Measurements from ENCODE around the gene DCC.

DNA sequence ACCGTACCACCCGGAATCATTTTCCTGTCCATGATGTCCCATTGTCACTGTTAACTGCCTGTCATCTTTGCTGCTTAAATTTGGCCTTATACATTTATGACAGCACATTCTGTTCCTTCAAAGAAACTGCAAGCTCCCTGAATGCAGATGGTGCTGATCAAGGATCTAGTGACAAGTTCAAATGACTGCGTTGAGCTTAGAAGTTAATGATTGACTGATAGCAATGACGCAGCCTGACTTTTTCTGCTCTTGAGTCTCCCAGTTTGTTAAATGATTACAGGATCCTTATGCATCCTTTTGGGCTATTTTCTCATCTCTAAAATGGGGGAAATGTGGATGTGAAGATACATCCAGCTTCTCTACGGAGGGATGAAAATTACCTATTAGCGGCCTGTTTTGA, 159.0 kb downstream of the DCC start:
- TF ChIP-seq, protein P1, sequence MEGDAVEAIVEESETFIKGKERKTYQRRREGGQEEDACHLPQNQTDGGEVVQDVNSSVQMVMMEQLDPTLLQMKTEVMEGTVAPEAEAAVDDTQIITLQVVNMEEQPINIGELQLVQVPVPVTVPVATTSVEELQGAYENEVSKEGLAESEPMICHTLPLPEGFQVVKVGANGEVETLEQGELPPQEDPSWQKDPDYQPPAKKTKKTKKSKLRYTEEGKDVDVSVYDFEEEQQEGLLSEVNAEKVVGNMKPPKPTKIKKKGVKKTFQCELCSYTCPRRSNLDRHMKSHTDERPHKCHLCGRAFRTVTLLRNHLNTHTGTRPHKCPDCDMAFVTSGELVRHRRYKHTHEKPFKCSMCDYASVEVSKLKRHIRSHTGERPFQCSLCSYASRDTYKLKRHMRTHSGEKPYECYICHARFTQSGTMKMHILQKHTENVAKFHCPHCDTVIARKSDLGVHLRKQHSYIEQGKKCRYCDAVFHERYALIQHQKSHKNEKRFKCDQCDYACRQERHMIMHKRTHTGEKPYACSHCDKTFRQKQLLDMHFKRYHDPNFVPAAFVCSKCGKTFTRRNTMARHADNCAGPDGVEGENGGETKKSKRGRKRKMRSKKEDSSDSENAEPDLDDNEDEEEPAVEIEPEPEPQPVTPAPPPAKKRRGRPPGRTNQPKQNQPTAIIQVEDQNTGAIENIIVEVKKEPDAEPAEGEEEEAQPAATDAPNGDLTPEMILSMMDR (conservative IDR thresholded peaks at IDR 0.05; ENCODE audit: low read depth, low read length) = no peak
- no peak for TF ChIP-seq EZH2 (IDR thresholded peaks at IDR 0.05; ENCODE audit: low read length, unreplicated experiment)

Data from PC-3 (cell line).